Measurements from ENCODE around the gene KMT2C.

Gene KMT2C

DNA sequence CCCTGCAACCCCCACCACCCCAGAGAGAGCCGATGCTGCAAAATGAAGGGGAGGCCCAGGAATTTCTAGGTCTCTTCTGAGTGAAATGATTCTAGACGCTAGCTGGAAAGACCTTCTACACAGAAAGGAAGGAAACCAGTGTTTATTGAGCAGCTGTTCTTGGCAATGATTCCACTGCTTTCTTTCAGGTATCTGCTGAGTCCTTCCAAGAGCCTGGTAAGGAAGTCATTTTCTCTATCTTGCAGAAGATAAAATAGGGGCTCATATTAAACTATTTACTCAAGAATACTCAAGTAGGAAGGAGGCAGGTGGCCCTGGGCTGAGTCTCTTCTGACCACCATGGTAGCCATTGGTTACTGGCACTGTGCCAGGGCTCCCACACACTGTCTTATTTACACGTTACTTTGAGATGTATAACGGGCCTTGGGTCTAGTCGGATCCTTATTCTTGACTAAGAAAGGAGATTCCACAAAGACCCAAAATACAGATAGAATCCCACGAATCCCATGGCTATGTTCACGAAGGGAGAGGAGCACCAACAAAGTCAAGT is 298.3 kb downstream of the KMT2C start:
- no peak for TF ChIP-seq CTCF (conservative IDR thresholded peaks at IDR 0.05)
- H3K27ac ChIP-seq: peak overlapping the region; percentile 55

GRCh38 chr7:152136686-152137085 is 299.1 kb downstream of the KMT2C start:
- H3K27ac ChIP-seq: peak overlapping the region; percentile 55
- no peak for TF ChIP-seq CTCF (conservative IDR thresholded peaks at IDR 0.05)

- TF ChIP-seq CTCF (conservative IDR thresholded peaks at IDR 0.05): no peak
- H3K27ac ChIP-seq: no peak overlapping the region
These were observed 302.0 kb downstream of the KMT2C start for GRCh38 chr7:152133804-152134203.

- no peak for TF ChIP-seq CTCF (conservative IDR thresholded peaks at IDR 0.05)
These were observed 303.0 kb downstream of the KMT2C start for GRCh38 chr7:152132812-152133211.

DNA sequence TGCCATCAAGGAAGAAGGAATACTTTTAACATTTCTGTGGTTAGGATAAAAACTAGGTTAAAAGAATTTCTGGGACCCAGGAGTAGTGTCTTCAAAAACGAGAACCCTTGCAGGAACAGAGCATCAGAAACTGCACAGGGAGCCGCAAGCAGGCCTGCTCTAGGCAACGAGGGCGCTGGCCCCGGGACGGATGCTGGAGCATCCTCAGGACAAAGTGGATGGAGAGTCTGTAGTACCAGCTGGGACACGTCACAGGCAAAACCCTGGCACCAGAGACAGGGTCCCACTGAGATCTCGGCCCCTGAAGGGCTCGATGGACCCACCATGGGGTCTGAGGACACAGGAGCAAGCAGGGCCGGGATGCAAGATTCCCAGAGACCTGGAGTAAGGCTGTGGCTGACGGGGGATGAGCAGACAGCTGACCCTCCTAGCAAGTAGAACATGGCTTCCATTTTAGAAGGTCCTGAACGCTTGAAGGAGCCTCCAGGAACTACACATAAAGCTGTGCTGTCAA is 303.8 kb downstream of the KMT2C start:
- H3K27ac ChIP-seq: no peak overlapping the region

More at GRCh38 chr7:152132812-152133211, 303.0 kb downstream of the KMT2C start:
- no peak overlapping the region for H3K27ac ChIP-seq

DNA sequence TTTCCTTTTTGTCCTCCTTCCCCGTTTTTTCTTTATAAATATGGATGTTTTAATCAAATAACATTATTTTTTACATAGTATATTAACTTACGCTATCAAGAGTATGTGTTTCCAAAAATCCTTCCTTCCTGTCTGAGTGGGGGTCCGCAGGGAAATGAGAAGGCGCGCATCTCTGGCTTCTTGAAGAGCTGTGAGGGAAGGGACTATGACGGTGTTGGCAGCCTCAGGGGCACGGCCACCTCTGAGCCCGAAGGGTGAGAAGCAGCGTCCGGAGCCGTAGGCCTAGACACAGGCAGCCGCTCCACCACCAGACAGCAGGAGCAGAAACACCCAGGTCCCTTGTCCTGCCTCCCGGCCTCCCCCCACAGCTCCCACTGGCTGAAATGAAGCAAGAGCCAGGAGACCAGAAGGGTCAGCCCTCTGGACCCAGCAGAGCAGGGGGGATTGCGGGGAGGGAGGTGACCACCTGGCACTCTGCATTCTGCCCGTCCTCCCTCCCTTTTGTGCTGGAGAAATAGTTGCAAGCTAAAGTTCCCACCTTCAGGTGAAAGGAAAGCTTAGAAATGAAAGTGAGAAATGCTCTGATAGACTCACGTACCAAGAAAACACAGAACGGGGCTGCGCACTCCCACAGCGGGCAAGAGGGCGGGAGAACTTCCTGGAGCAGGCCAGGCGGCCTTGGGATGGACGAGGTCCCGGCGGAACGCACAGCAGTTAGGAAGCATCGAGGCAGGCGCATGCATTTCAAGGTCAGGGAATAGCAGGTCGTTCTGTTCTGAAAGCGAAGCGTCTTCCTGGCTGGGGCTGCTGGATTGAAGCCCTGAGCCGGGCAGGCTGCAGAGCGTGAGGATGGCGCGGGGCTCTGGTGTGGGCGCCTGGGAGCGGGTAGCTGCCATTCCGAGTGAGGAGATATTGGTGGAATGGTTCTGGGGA is 304.9 kb downstream of the KMT2C start:
- no peak for TF ChIP-seq CTCF (conservative IDR thresholded peaks at IDR 0.05)
- 0 out of 2 replicates have a peak overlapping the region, but pooled peaks have one; percentile 9 for H3K27ac ChIP-seq

More for the DNA sequence above, 303.8 kb downstream of the KMT2C start:
- no peak for TF ChIP-seq CTCF (conservative IDR thresholded peaks at IDR 0.05)

- no peak overlapping the region for H3K27ac ChIP-seq
- TF ChIP-seq CTCF (conservative IDR thresholded peaks at IDR 0.05): no peak
These were observed 306.1 kb downstream of the KMT2C start for GRCh38 chr7:152129682-152130081.

Data from VCaP (cell line).